AG04449 (cell line): ENCODE results near the gene COQ7.

ENCODE experiments used
- CTCF ChIA-PET: fragments of 350-600 bp; formaldehyde crosslinking; extraction: SDS; loops from one replicate; lab custom pipeline; 2021; ENCODE audit warnings: antibody characterized with exemption; lab: Yijun Ruan, JAX
- POLR2A ChIA-PET: fragments of 400-600, 350-600 bp; formaldehyde crosslinking; extraction: SDS; loops from one replicate; lab custom pipeline; 2020; ENCODE audit warnings: antibody characterized with exemption, inconsistent platforms; lab: Yijun Ruan, JAX
- DNase-seq: peaks from one replicate; pipeline ENCODE4 v3.0.0-alpha.2; 2010; ENCODE audit warnings: low read depth, low spot score
- H3K4me3 ChIP-seq: 2 replicates; pipeline ENCODE4 v1.5.1; 2011; ENCODE audit warnings: low read depth, mild to moderate bottlenecking, control low read depth, low read length
- CTCF ChIP-seq: IDR thresholded peaks from one replicate; pipeline ENCODE4 v1.5.1; 2011; ENCODE audit warnings: mild to moderate bottlenecking, moderate library complexity, low read length, control low read depth, inconsistent platforms; ENCODE audit not compliant: insufficient read depth; ENCODE audit errors: missing control alignments

Gene COQ7

GRCh38 chr16:19104607-19105006, 37.2 kb downstream of the COQ7 start:
- H3K4me3 ChIP-seq = no peak overlapping the region
- no peak for TF ChIP-seq CTCF
- ChIA-PET CTCF (interaction anchor here (1.0 to 4.1 kb wide), 4 partner anchors 10 to 19 kb away, joined by 3 to 26 read pairs (median 6); partner anchors contain the start of gene ITPRIPL2), POLR2A (no interaction called here)
- no peak for DNase-seq

- POLR2A ChIA-PET = no interaction called here
- CTCF ChIA-PET = interaction anchor here (1.0 to 4.1 kb wide), 5 partner anchors 10 to 75 kb away, joined by 3 to 26 read pairs (median 6); no protein-coding TSS in a partner anchor
- TF ChIP-seq CTCF = no peak
- no peak for DNase-seq
- H3K4me3 ChIP-seq = no peak overlapping the region
Observed at GRCh38 chr16:19105131-19105530, 37.7 kb downstream of the COQ7 start.

GRCh38 chr16:19105891-19106624, 38.6 kb downstream of the COQ7 start:
- DNase-seq = no peak
- no peak overlapping the region for H3K4me3 ChIP-seq
- ChIA-PET POLR2A (no interaction called here), CTCF (interaction anchor here (1.0 to 4.1 kb wide), 4 partner anchors 11 to 74 kb away, joined by 3 to 26 read pairs (median 6); no protein-coding TSS in a partner anchor)
- no peak for TF ChIP-seq CTCF

- no peak for DNase-seq
- CTCF ChIA-PET = interaction anchor here (1.4 to 4.1 kb wide), 3 partner anchors 11 to 21 kb away, joined by 3 to 26 read pairs (median 6); no protein-coding TSS in a partner anchor
- no peak for TF ChIP-seq CTCF
- no peak overlapping the region for H3K4me3 ChIP-seq
- POLR2A ChIA-PET = no interaction called here
Observed at GRCh38 chr16:19106625-19107020, 39.2 kb downstream of the COQ7 start.

GRCh38 chr16:19108409-19109287, 41.2 kb downstream of the COQ7 start:
- ChIA-PET CTCF (interaction anchor here (1.2 to 4.1 kb wide), 4 partner anchors 23 to 71 kb away, joined by 4 to 26 read pairs (median 8); no protein-coding TSS in a partner anchor), POLR2A (no interaction called here)
- TF ChIP-seq CTCF = no peak
- DNase-seq = no peak
- no peak overlapping the region for H3K4me3 ChIP-seq
